SK-N-SH treated with all-trans-retinoic acid at 6 μM for 48 hours (cell line): ENCODE measurements around the gene ATG2A.

Experiments
- ARNTL ChIP-seq: fragments of 450-650 bp; formaldehyde crosslinking; IDR thresholded peaks from 2 replicates; pipeline ENCODE4 v1.5.0; 2020; ENCODE audit warnings: low read depth, mild to moderate bottlenecking, moderate library complexity, borderline replicate concordance
- CREB5 ChIP-seq: fragments of 250-450 bp; sonication (Bioruptor Pico); IDR thresholded peaks from 2 replicates; pipeline ENCODE4 v1.5.1; 2020; ENCODE audit warnings: low read depth, mild to moderate bottlenecking, moderate library complexity
- CSDC2 ChIP-seq: fragments of 250-450 bp; sonication (Bioruptor Pico); IDR thresholded peaks from 2 replicates; pipeline ENCODE4 v1.5.0; 2020; ENCODE audit warnings: mild to moderate bottlenecking, moderate library complexity
- PATZ1 ChIP-seq: fragments of 250-450 bp; sonication (Bioruptor Pico); IDR thresholded peaks from 2 replicates; pipeline ENCODE4 v1.8.0; 2020; ENCODE audit warnings: mild to moderate bottlenecking, moderate library complexity, borderline replicate concordance
- RARB ChIP-seq: fragments of 250-450 bp; sonication (Bioruptor Pico); IDR thresholded peaks from 2 replicates; pipeline ENCODE4 v1.8.0; 2021; ENCODE audit warnings: mild to moderate bottlenecking, moderate library complexity
- TCF4 ChIP-seq: fragments of 250-450 bp; sonication (Bioruptor Pico); IDR thresholded peaks from 2 replicates; pipeline ENCODE4 v1.8.0; 2021; ENCODE audit warnings: mild to moderate bottlenecking, moderate library complexity, borderline replicate concordance
- TSHZ2 ChIP-seq: fragments of 250-450 bp; sonication (Bioruptor Pico); IDR thresholded peaks from 2 replicates; pipeline ENCODE4 v1.5.0; 2020; ENCODE audit warnings: mild to moderate bottlenecking, moderate library complexity
- ZC3H10 ChIP-seq: fragments of 250-450 bp; sonication (Bioruptor Pico); IDR thresholded peaks from 2 replicates; pipeline ENCODE4 v1.5.1; 2021; ENCODE audit warnings: mild to moderate bottlenecking, moderate library complexity
- ZFP3 ChIP-seq: fragments of 250-450 bp; sonication (Bioruptor Pico); IDR thresholded peaks from 2 replicates; pipeline ENCODE4 v1.5.0; 2020; ENCODE audit warnings: mild to moderate bottlenecking, moderate library complexity
- ZFP30 ChIP-seq: fragments of 450-650 bp; formaldehyde crosslinking; IDR thresholded peaks from 2 replicates; pipeline ENCODE4 v1.5.0; 2022; ENCODE audit warnings: mild to moderate bottlenecking, moderate library complexity
- ZNF70 ChIP-seq: fragments of 450-650 bp; formaldehyde crosslinking; IDR thresholded peaks from 2 replicates; pipeline ENCODE4 v1.5.0; 2020; ENCODE audit warnings: mild to moderate bottlenecking, moderate library complexity

- no peak for TF ChIP-seq RARB (CRISPR knock-in tag)
- no peak for TF ChIP-seq TCF4 (CRISPR knock-in tag)
- no peak for TF ChIP-seq ZFP30 (CRISPR knock-in tag)
- TF ChIP-seq PATZ1 = no peak
- TF ChIP-seq ZFP3 (CRISPR knock-in tag) = no peak
- no peak for TF ChIP-seq ZC3H10 (CRISPR knock-in tag)
- TF ChIP-seq ZNF70 (CRISPR knock-in tag) = no peak
- no peak for TF ChIP-seq CSDC2 (CRISPR knock-in tag)
- no peak for TF ChIP-seq CREB5
- TF ChIP-seq ARNTL = no peak
- TF ChIP-seq TSHZ2 (CRISPR knock-in tag) = no peak
These were observed 10.7 kb downstream of the ATG2A start for GRCh38 chr11:64906314-64906635.
